Tibial nerve (tissue), 4 donors: ENCODE data around the gene WFDC1. TPM values are rescaled to one million over a fixed set of nuclear protein-coding genes. Genes with fewer than 3 reads are reported as not detected.
A peak's percentile ranks its signal among the peaks of the same experiment; 100 is the strongest.

Experiments used
- DNase-seq, 2 donors: peaks; one replicate each; pipeline ENCODE4 v3.0.0-alpha.2; 2019; ENCODE audit warnings: low spot score in 2 of 2
- H3K27ac ChIP-seq, 4 donors: fragments of 200-600 bp; sonication (generic) in 3 of 4; one replicate each; pipeline ENCODE4 v1.5.1; 2017 to 2019; ENCODE audit warnings: mild to moderate bottlenecking in 1 of 4
- H3K27me3 ChIP-seq, 2 donors: fragments of 200-600 bp; sonication (generic) in 1 of 2; one replicate each; pipeline versions ENCODE4 v1.5.1 to v1.6.0; 2017 to 2019
- H3K36me3 ChIP-seq, 3 donors: fragments of 200-600 bp; sonication (generic); one replicate each; pipeline ENCODE4 v1.5.1; 2018 to 2019
- H3K4me1 ChIP-seq, 4 donors: fragments of 200-600 bp; sonication (generic) in 3 of 4; one replicate each; pipeline ENCODE4 v1.5.1; 2017 to 2019
- H3K4me3 ChIP-seq, 4 donors: fragments of 200-600 bp; sonication (generic) in 3 of 4; one replicate each; pipeline ENCODE4 v1.5.1; 2017 to 2019; ENCODE audit warnings: mild to moderate bottlenecking in 1 of 4, moderate library complexity in 1 of 4
- H3K9me3 ChIP-seq, 4 donors: fragments of 200-600 bp; sonication (generic) in 3 of 4; one replicate each; pipeline ENCODE4 v1.5.1; 2017 to 2019
- EP300 ChIP-seq, 2 donors: sonication (generic); formaldehyde crosslinking; IDR thresholded peaks; one replicate each; pipeline ENCODE4 v1.6.1; 2017; ENCODE audit warnings: antibody characterized with exemption in 2 of 2, mild to moderate bottlenecking in 1 of 2
- POLR2A ChIP-seq, 2 donors: fragments of 450-650 bp; IDR thresholded peaks; one replicate each; pipeline ENCODE4 v1.6.1; 2017; ENCODE audit warnings: antibody characterized with exemption in 2 of 2, mild to moderate bottlenecking in 2 of 2, moderate library complexity in 2 of 2
- WGBS, 2 donors: methylation state at CpG; one replicate each; pipeline ENCODE4 v1.1.5; 2018; 5-methylcytosine and 5-hydroxymethylcytosine counted together
- total RNA-seq, 4 donors: library from RNA; depleted of rRNA; stranded (reverse); fragments of >200 nt; gene quantifications; one replicate each; pipeline ENCODE4 v1.1.0, GENCODE V29; 2016
- TF ChIP-seq, protein P1 (sequence below), 5 experiments: fragments of 200-600 bp in 3 of 5; fragments of 450-650 bp in 2 of 5; sonication (generic) in 3 of 5; IDR thresholded peaks; one replicate each; pipeline ENCODE4 v1.5.1; 2016 to 2019; ENCODE audit warnings: antibody characterized with exemption in 5 of 5, mild to moderate bottlenecking in 3 of 5, moderate library complexity in 2 of 5

WFDC1 gene
- total RNA-seq, 4 donors from 2014 or later, result 3.5 to 4.6 (median 4.2) TPM

DNA sequence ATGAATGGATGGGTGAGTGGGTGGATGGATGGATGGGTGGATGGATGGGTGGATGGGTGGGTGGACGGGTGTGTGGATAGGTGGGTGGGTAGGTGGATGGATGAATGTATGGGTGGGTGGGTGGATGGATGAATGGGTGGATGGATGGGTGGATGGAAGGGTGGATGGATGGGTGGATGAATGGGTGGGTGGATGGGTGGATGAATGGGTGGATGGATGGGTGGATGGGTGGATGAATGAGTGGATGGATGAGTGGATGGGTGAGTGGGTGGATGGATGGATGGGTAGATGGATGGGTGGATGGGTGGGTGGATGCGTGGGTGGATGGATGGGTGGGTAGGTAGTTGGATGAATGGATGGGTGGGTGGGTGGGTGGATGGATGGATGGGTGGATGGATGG lies 60.5 kb downstream of the WFDC1 start:
- 93 to 98% methylated on average over 2 of the region's 2 CpGs for WGBS, 2 donors

DNA sequence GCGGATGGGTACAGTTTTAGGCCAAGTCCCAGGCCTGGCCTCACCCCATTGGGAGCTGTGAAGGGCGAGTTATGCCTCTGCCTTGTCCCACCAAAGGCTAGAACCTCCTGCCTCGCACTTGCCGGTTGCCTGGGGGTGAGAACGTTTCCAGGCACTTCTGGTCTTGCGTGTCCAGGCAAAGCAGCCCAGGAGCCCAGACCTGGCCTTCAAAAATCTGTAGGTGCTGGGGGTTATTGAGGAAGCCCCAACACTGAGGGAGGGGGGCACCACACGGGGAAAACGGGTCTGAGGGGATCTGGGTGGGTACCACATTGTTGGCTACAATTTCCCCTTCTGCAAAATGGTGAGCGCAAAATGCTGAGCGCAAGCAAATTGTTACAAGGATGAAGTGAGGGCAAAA lies 61.5 kb downstream of the WFDC1 start:
- Histone ChIP-seq H3K4me1 (peaks cover 0 to 19% (median 2%) of the 10 kb centered on the region in 4 donors), H3K27ac (no peak overlapping the region), H3K27me3 (no peaks in the 10 kb centered on the region), H3K4me3 (no peak overlapping the region), H3K36me3 (no peaks in the 10 kb centered on the region), H3K9me3 (no peaks in the 10 kb centered on the region)
- TF ChIP-seq, protein P1, sequence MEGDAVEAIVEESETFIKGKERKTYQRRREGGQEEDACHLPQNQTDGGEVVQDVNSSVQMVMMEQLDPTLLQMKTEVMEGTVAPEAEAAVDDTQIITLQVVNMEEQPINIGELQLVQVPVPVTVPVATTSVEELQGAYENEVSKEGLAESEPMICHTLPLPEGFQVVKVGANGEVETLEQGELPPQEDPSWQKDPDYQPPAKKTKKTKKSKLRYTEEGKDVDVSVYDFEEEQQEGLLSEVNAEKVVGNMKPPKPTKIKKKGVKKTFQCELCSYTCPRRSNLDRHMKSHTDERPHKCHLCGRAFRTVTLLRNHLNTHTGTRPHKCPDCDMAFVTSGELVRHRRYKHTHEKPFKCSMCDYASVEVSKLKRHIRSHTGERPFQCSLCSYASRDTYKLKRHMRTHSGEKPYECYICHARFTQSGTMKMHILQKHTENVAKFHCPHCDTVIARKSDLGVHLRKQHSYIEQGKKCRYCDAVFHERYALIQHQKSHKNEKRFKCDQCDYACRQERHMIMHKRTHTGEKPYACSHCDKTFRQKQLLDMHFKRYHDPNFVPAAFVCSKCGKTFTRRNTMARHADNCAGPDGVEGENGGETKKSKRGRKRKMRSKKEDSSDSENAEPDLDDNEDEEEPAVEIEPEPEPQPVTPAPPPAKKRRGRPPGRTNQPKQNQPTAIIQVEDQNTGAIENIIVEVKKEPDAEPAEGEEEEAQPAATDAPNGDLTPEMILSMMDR (IDR thresholded peaks at IDR 0.05), result no peak
- TF ChIP-seq EP300 (IDR thresholded peaks at IDR 0.05) (no peak), POLR2A (IDR thresholded peaks at IDR 0.05) (no peak)
- DNase-seq, result no peak
- 64 to 72% methylated on average over 10 of the region's 10 CpGs for WGBS, 2 donors

More for the DNA sequence above, 60.5 kb downstream of the WFDC1 start:
- no peak for DNase-seq
- TF ChIP-seq, protein P1 (IDR thresholded peaks at IDR 0.05), result no peak
- TF ChIP-seq EP300 (IDR thresholded peaks at IDR 0.05) (no peak), POLR2A (IDR thresholded peaks at IDR 0.05) (no peak)
- Histone ChIP-seq H3K4me3 (no peak overlapping the region), H3K27me3 (no peaks in the 10 kb centered on the region), H3K36me3 (no peaks in the 10 kb centered on the region), H3K9me3 (no peaks in the 10 kb centered on the region), H3K4me1 (peaks cover 0 to 19% (median 2%) of the 10 kb centered on the region in 4 donors), H3K27ac (no peak overlapping the region)

DNA sequence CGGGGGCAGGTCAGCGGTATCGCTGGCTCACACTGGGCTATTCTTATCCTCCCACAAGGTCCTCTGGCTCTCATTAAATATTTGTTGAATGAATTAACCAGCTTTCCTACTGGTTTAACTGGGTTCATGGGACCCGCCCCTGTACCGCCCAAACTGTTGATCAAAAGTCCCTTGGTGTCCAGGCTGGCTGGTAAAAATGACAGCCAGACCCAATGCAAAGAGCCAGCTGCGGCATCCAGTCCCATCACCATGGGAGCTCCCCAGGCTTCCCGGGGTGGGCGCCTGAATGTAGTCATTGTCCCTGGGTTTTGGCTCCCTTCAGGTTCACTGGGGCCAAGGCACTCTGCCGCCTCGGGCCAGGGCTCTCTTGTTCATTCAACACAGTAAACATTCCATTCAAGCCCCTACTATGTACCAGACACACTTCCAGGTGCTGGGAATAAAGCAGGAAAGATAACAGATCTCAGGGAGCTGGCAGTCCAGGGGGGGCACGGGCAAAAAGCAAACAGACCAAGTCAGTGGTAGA lies 62.0 kb downstream of the WFDC1 start:
- Histone ChIP-seq H3K4me1 (peaks cover 0 to 19% (median 2%) of the 10 kb centered on the region in 4 donors), H3K27ac (peak overlapping the region in 1 of 4 donors; percentile 32), H3K9me3 (no peaks in the 10 kb centered on the region), H3K27me3 (no peaks in the 10 kb centered on the region), H3K4me3 (no peak overlapping the region), H3K36me3 (no peaks in the 10 kb centered on the region)
- WGBS, 2 donors, result 29 to 46% methylated on average over 11 of the region's 11 CpGs
- peak in 1 of 2 donors; percentile 28 for DNase-seq
- no peak for TF ChIP-seq POLR2A (IDR thresholded peaks at IDR 0.05)
- no peak for TF ChIP-seq EP300 (IDR thresholded peaks at IDR 0.05)
- TF ChIP-seq, protein P1 (IDR thresholded peaks at IDR 0.05), result no peak

DNA sequence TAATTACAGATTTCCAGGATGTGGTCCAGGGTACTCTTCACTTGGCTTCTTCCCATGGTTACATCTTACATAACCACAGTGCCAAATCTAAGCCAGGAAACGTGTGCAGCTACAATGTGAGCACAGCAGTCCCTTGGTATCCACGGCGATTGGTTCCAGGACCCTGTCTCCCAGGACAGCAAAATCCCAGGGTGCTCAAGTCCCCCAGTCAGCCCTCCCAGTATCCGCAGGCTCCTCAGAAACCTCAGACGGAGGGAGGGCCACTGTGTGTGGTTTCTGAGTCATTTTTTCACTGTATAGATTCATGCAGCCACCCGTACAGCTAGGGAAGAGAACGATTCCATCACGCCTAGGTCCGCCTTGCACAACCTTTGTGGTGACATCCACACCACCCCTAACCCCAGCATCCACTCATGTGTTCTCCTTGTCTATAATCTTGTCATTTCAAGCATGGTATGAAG lies 62.5 kb downstream of the WFDC1 start:
- H3K4me1 ChIP-seq, result peaks cover 0 to 19% (median 2%) of the 10 kb centered on the region in 4 donors
- no peaks in the 10 kb centered on the region for H3K27me3 ChIP-seq
- no peak overlapping the region for H3K4me3 ChIP-seq
- DNase-seq, result no peak
- H3K9me3 ChIP-seq, result no peaks in the 10 kb centered on the region
- WGBS, 2 donors, result 42 to 50% methylated on average over 9 of the region's 9 CpGs
- TF ChIP-seq, protein P1 (IDR thresholded peaks at IDR 0.05), result no peak
- TF ChIP-seq EP300 (IDR thresholded peaks at IDR 0.05), result no peak
- no peaks in the 10 kb centered on the region for H3K36me3 ChIP-seq
- H3K27ac ChIP-seq, result peak overlapping the region in 1 of 4 donors; percentile 32

DNA sequence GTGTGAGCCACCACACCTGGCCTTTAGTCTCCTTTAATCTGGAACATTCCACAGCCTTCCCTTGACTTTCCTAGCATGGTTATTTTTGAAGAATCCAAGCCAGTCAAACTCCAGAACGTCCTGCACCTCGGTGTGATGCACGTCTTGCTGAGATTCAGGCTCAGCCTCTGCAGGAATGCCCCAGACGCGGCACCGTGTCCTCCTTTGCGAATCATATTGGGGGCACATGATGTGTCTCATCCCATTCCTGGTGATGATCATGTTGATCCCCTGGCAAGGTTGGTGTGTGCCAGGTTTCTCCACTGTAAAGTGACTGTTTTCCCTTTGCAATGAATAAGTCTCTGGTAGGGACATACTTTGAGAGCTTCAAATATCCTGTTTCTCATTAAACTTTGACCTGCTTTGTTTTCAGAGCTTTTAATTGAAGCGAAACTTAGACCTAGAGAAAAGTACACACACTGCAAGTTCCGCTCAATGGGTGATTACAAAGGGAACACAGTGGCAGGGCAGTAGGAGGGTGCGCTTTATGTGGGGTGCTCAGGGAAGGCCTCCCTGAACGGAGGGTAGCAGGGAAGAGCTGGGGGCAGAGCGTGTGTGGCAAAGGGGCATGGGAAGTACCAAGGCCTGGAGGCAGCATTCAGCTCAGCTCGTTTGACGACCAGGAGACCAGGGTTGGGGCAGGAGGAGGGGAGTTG lies 64.1 kb downstream of the WFDC1 start:
- WGBS, 2 donors, result 76 to 78% methylated on average over 14 of the region's 14 CpGs
- Histone ChIP-seq H3K36me3 (no peaks in the 10 kb centered on the region), H3K27me3 (no peaks in the 10 kb centered on the region), H3K4me3 (no peak overlapping the region), H3K4me1 (peaks cover 0 to 19% (median 2%) of the 10 kb centered on the region in 4 donors), H3K9me3 (no peaks in the 10 kb centered on the region), H3K27ac (no peak overlapping the region)
- no peak for TF ChIP-seq EP300 (IDR thresholded peaks at IDR 0.05)
- TF ChIP-seq, protein P1 (IDR thresholded peaks at IDR 0.05), result no peak
- TF ChIP-seq POLR2A (IDR thresholded peaks at IDR 0.05), result no peak
- DNase-seq, result no peak
